Measurements from ENCODE around the gene RHOG.
A peak's percentile ranks its signal among the peaks of the same experiment; 100 is the strongest.

The RHOG gene

GRCh38 chr11:3859373-3859881, 18.7 kb upstream of the RHOG start:
- no peak for DNase-seq (ENCODE audit: low spot score)

- no peak for DNase-seq (ENCODE audit: low spot score)
Measured at GRCh38 chr11:3857628-3858027, 16.9 kb upstream of the RHOG start.

GRCh38 chr11:3856856-3857553, 16.2 kb upstream of the RHOG start:
- no peak for DNase-seq (ENCODE audit: low spot score)

- no peak for DNase-seq (ENCODE audit: low spot score)
Measured at GRCh38 chr11:3855808-3856491, 15.2 kb upstream of the RHOG start.

- DNase-seq (ENCODE audit: low spot score): peak; percentile 99
Measured at GRCh38 chr11:3854977-3855807, 14.4 kb upstream of the RHOG start, which contains the start of gene STIM1. Gene STIM1 (plus strand): TSS chr11:3855664. CDS start chr11:3856271, 607 bp downstream.

GRCh38 chr11:3854660-3854976, 13.9 kb upstream of the RHOG start:
- DNase-seq (ENCODE audit: low spot score): no peak

- peak; percentile 80 for DNase-seq (ENCODE audit: low spot score)
Measured at GRCh38 chr11:3853899-3854659, 13.3 kb upstream of the RHOG start.

GRCh38 chr11:3853545-3853842, 12.7 kb upstream of the RHOG start:
- no peak for DNase-seq (ENCODE audit: low spot score)

GRCh38 chr11:3849297-3849874, 8.6 kb upstream of the RHOG start:
- peak; percentile 64 for DNase-seq (ENCODE audit: low spot score)

- DNase-seq (ENCODE audit: low spot score): no peak
Measured at GRCh38 chr11:3845670-3846069, 4.9 kb upstream of the RHOG start.

- DNase-seq (ENCODE audit: low spot score): no peak
Measured at GRCh38 chr11:3845246-3845645, 4.5 kb upstream of the RHOG start.

- no peak for DNase-seq (ENCODE audit: low spot score)
Measured at GRCh38 chr11:3843326-3843725, 2.6 kb upstream of the RHOG start.

GRCh38 chr11:3841426-3842350, 929 bp upstream of the RHOG start:
- DNase-seq (ENCODE audit: low spot score): peak; percentile 90

GRCh38 chr11:3840004-3840869, 522 bp downstream of the RHOG start:
- DNase-seq (ENCODE audit: low spot score): no peak

- DNase-seq (ENCODE audit: low spot score): no peak
Measured at GRCh38 chr11:3838504-3838903, 2.3 kb downstream of the RHOG start.

GRCh38 chr11:3837793-3838192, 3.0 kb downstream of the RHOG start:
- DNase-seq (ENCODE audit: low spot score): no peak

GRCh38 chr11:3836903-3837302, 3.9 kb downstream of the RHOG start:
- peak; percentile 64 for DNase-seq (ENCODE audit: low spot score)

GRCh38 chr11:3835751-3836150, 5.0 kb downstream of the RHOG start:
- DNase-seq (ENCODE audit: low spot score): no peak

- no peak for DNase-seq (ENCODE audit: low spot score)
Measured at GRCh38 chr11:3834664-3835461, 5.9 kb downstream of the RHOG start.
